Occipital lobe (tissue), 3 donors: ENCODE results near the gene TP73. TPM values are rescaled to one million over a fixed set of nuclear protein-coding genes. Genes with fewer than 3 reads are reported as not detected.

Source experiments
- DNase-seq: peaks from one replicate; lab custom pipeline; 2025; lab: John Stamatoyannopoulos, UW
- small RNA-seq: library from RNA; depleted of rRNA; stranded (forward); fragments of <200 nt; gene quantifications from one replicate; pipeline ENCODE3, GENCODE V24; 2014
- total RNA-seq: library from RNA; depleted of rRNA; stranded (reverse); fragments of >200 nt; gene quantifications from one replicate; pipeline ENCODE4 v1.2.3, GENCODE V29; 2014

Gene TP73
- total RNA-seq, 1 donor from 2014 or later: 0.16 TPM

DNA sequence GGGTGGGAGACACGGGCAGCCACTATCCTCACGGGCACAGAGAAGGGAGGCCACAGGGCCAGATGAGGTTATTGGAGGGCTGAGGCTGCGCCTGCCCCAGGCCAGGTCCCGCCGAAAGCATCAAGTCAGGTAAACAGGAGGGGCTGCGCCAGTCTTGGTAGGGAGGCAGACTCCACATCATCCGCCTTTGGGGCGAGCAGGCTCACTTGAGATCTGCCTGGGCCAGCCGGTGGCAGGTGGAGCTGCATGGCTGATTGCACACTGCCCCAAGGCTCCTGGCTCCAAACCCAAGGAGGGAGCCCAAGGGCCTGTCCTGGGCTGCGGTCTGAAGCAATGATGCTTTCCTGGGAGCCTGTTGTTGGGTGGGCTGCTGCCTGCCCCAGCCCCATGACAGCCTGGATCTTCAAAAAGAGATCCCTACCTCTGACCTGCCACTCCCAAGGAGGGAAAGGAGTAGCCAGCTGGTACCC, 124.8 kb downstream of the TP73 start:
- no peak for DNase-seq

- no peak for DNase-seq
These were observed 125.6 kb downstream of the TP73 start for GRCh38 chr1:3777647-3778589.

- peak; percentile 36 for DNase-seq
These were observed 126.4 kb downstream of the TP73 start for GRCh38 chr1:3778590-3779264.

- DNase-seq: no peak
These were observed 127.1 kb downstream of the TP73 start for GRCh38 chr1:3779265-3779911.

DNA sequence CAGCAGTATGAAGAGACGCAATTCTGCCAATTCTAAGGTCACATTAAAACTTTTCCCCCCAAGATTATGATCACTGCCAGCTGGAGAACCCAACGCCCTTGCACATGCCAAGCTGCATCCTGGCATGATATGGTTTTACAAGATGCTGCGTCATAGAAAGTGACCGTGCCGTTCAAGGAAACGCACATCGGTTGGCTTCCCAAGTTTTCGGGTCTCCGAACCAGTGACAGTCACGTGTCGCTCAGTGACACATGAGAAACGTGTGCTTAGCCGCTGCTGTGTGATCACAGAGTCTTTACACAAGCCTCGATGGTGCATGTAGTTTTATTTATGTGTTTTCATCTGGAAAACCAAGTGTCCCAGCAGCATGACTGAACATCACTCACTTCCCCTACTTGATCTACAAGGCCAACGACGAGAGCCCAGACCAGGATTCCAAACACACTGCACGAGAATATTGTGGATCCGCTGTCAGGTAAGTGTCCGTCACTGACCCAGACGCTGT, 127.6 kb downstream of the TP73 start:
- DNase-seq: no peak

DNA sequence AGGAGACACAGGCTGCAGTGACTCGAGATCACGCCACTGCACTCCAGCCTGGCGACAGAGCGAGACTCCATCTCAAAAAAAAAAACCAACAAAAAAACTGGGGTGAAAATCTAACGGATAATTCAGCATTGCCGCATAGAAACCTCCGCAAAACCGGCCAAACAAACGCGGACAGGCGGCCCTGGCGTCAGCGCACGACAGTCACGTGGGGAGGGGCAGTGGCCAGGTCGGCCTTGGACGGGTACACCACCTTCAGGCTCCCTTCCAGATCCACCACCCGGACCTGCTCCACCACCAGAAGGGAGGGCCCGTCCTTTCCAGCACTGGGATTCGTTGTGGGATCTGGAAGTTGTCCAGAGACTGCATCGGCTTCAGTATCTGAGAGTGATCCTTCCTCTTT, 128.6 kb downstream of the TP73 start:
- no peak for DNase-seq

- no peak for DNase-seq
These were observed 131.5 kb downstream of the TP73 start for GRCh38 chr1:3783651-3784474.

- DNase-seq: no peak
These were observed 132.7 kb downstream of the TP73 start for GRCh38 chr1:3785045-3785444.

GRCh38 chr1:3785456-3786157, 133.3 kb downstream of the TP73 start:
- DNase-seq: no peak

Small RNA genes lying within 50 kb of the gene (small RNA-seq; reads per million reads assigned to genes)
- not detected for gene RF02197
- not detected for gene RN7SL574P

Other genes with a start within 250 kb of the TP73 start
- gene ARHGEF16, start 197.9 kb upstream of the TP73 start, total RNA-seq: 0.16 TPM
- gene MEGF6, start 41.0 kb upstream of the TP73 start, total RNA-seq: 6.4 TPM
- gene TPRG1L, start 27.5 kb upstream of the TP73 start, total RNA-seq: 19.0 TPM
- gene WRAP73, start 2.4 kb upstream of the TP73 start, total RNA-seq: 10.8 TPM
- not detected for gene CCDC27, start 99.9 kb downstream of the TP73 start, total RNA-seq
- gene SMIM1, start 120.2 kb downstream of the TP73 start, total RNA-seq: 2.0 TPM
- 31.4 TPM for gene LRRC47, start 144.0 kb downstream of the TP73 start, total RNA-seq
- 16.7 TPM for gene CEP104, start 204.7 kb downstream of the TP73 start, total RNA-seq
- gene DFFB, start 205.0 kb downstream of the TP73 start, total RNA-seq: 12.6 TPM
- 17.3 TPM for gene C1orf174, start 247.8 kb downstream of the TP73 start, total RNA-seq